Measurements from ENCODE around the gene HOXD9. TPM values are rescaled to one million over a fixed set of nuclear protein-coding genes. Genes with fewer than 3 reads are reported as not detected.

Gene HOXD9
- total RNA-seq, 1 experiment from 2014 or later = not detected

GRCh38 chr2:176156807-176157498 lies 34.4 kb downstream of the HOXD9 start, which contains the start of gene HOXD3:
Gene HOXD3 (plus strand): TSS chr2:176157307. CDS start chr2:176169115, 11,808 bp downstream.
- intact Hi-C loops (cut with micrococcal nuclease) = no loop called here
- ChIA-PET POLR2A (ENCODE audit: unreplicated experiment) (no interaction called here), CTCF (no interaction called here)
- Histone ChIP-seq H3K4me3 (ENCODE audit: low read length) (no peak within 1 kb of the TSS), H3K36me3 (ENCODE audit: low read depth, low read length) (no peaks in the 10 kb centered on the region), H3K9ac (ENCODE audit: low read length) (no peak within 1 kb of the TSS), H3K27me3 (ENCODE audit: low read length) (no peaks in the 10 kb centered on the region), H3K9me3 (ENCODE audit: low read length) (no peaks in the 10 kb centered on the region), H4K20me1 (ENCODE audit: low read length) (no peaks in the 10 kb centered on the region), H3K79me2 (ENCODE audit: low read length) (no peaks in the 10 kb centered on the region), H3K4me2 (ENCODE audit: low read length) (no peak within 1 kb of the TSS), H2AFZ (ENCODE audit: low read length) (no peak within 1 kb of the TSS), H3F3A (ENCODE audit: low read length, unreplicated experiment) (no peaks in the 10 kb centered on the region), H3K27ac (ENCODE audit: low read length) (no peak within 1 kb of the TSS), H3K4me1 (ENCODE audit: insufficient read depth, low read length) (no peaks in the 10 kb centered on the region), H3K9me2 (replicated peaks; ENCODE audit: low read length) (no peaks in the 10 kb centered on the region)
- no peak for DNase-seq
- TF ChIP-seq EZH2phosphoT487 (IDR thresholded peaks at IDR 0.05; ENCODE audit: borderline replicate concordance, low read length) (no peak), EZH2 (IDR thresholded peaks at IDR 0.05; ENCODE audit: low read length, unreplicated experiment) (no peak), CTCF (conservative IDR thresholded peaks at IDR 0.05; ENCODE audit: low read depth, low read length) (no peak)
- no peak for ATAC-seq
- BruUV-seq (replicated peaks) = no TSS peak

GRCh38 chr2:176157499-176158185 lies 35.1 kb downstream of the HOXD9 start:
- no peak overlapping the region for H3K4me3 ChIP-seq (ENCODE audit: low read length)
- CTCF ChIA-PET = no interaction called here
- H3K9me3 ChIP-seq (ENCODE audit: low read length) = no peaks in the 10 kb centered on the region
- H3K4me1 ChIP-seq (ENCODE audit: insufficient read depth, low read length) = no peaks in the 10 kb centered on the region
- TF ChIP-seq EZH2phosphoT487 (IDR thresholded peaks at IDR 0.05; ENCODE audit: borderline replicate concordance, low read length) (no peak), EZH2 (IDR thresholded peaks at IDR 0.05; ENCODE audit: low read length, unreplicated experiment) (no peak), CTCF (conservative IDR thresholded peaks at IDR 0.05; ENCODE audit: low read depth, low read length) (no peak)
- no peak overlapping the region for H3K9ac ChIP-seq (ENCODE audit: low read length)
- no peak overlapping the region for H3K27ac ChIP-seq (ENCODE audit: low read length)
- no peaks in the 10 kb centered on the region for H3K79me2 ChIP-seq (ENCODE audit: low read length)
- no peaks in the 10 kb centered on the region for H4K20me1 ChIP-seq (ENCODE audit: low read length)
- H3K27me3 ChIP-seq (ENCODE audit: low read length) = no peaks in the 10 kb centered on the region
- DNase-seq (no peak), ATAC-seq (no peak)
- H2AFZ ChIP-seq (ENCODE audit: low read length) = no peak overlapping the region
- intact Hi-C loops (cut with micrococcal nuclease) = no loop called here
- no peak overlapping the region for H3K4me2 ChIP-seq (ENCODE audit: low read length)
- no peaks in the 10 kb centered on the region for H3F3A ChIP-seq (ENCODE audit: low read length, unreplicated experiment)
- H3K9me2 ChIP-seq (replicated peaks; ENCODE audit: low read length) = no peaks in the 10 kb centered on the region
- POLR2A ChIA-PET (ENCODE audit: unreplicated experiment) = no interaction called here
- BruUV-seq (replicated peaks) = no TSS peak
- no peaks in the 10 kb centered on the region for H3K36me3 ChIP-seq (ENCODE audit: low read depth, low read length)

- H3K4me1 ChIP-seq (ENCODE audit: insufficient read depth, low read length) = no peaks in the 10 kb centered on the region
- CTCF ChIA-PET = no interaction called here
- H2AFZ ChIP-seq (ENCODE audit: low read length) = no peak overlapping the region
- H3K79me2 ChIP-seq (ENCODE audit: low read length) = no peaks in the 10 kb centered on the region
- H3K9ac ChIP-seq (ENCODE audit: low read length) = no peak overlapping the region
- H3K27ac ChIP-seq (ENCODE audit: low read length) = no peak overlapping the region
- ATAC-seq = no peak
- no peaks in the 10 kb centered on the region for H4K20me1 ChIP-seq (ENCODE audit: low read length)
- no peaks in the 10 kb centered on the region for H3K36me3 ChIP-seq (ENCODE audit: low read depth, low read length)
- H3K9me3 ChIP-seq (ENCODE audit: low read length) = no peaks in the 10 kb centered on the region
- no peaks in the 10 kb centered on the region for H3F3A ChIP-seq (ENCODE audit: low read length, unreplicated experiment)
- POLR2A ChIA-PET (ENCODE audit: unreplicated experiment) = no interaction called here
- no peak overlapping the region for H3K4me3 ChIP-seq (ENCODE audit: low read length)
- no peaks in the 10 kb centered on the region for H3K9me2 ChIP-seq (replicated peaks; ENCODE audit: low read length)
- no peak overlapping the region for H3K4me2 ChIP-seq (ENCODE audit: low read length)
- TF ChIP-seq EZH2 (IDR thresholded peaks at IDR 0.05; ENCODE audit: low read length, unreplicated experiment) (no peak), CTCF (conservative IDR thresholded peaks at IDR 0.05; ENCODE audit: low read depth, low read length) (no peak), EZH2phosphoT487 (IDR thresholded peaks at IDR 0.05; ENCODE audit: borderline replicate concordance, low read length) (no peak)
- H3K27me3 ChIP-seq (ENCODE audit: low read length) = no peaks in the 10 kb centered on the region
- no peak for DNase-seq
- BruUV-seq (replicated peaks) = no TSS peak
- intact Hi-C loops (cut with micrococcal nuclease) = no loop called here
These were observed 35.7 kb downstream of the HOXD9 start for GRCh38 chr2:176158186-176158591.

Data from PC-3 (cell line).